ENCODE measurements around the gene TOB2.

GRCh38 chr22:41417622-41418390, 28.8 kb downstream of the TOB2 start:
- TF ChIP-seq EZH2 (IDR thresholded peaks at IDR 0.05; ENCODE audit: insufficient read depth, poor library complexity, severe bottlenecking) (no peak), EZH2phosphoT487 (IDR thresholded peaks at IDR 0.05; ENCODE audit: insufficient read depth, low read depth) (no peak)

All from GM23248 (cell line).